Naive thymus-derived CD4-positive, alpha-beta T cell (primary cell): Measurements from ENCODE around the gene TAF6L. TPM values are rescaled to one million over a fixed set of nuclear protein-coding genes. Genes with fewer than 3 reads are reported as not detected.

Experiments
- ATAC-seq: fragments of 150-1000 bp; cut with Tn5 transposase; 2 replicates; pipeline ENCODE4 v1.10.0; 2021; ENCODE audit warnings: mild to moderate bottlenecking, moderate library complexity
- CTCF ChIA-PET: fragments of 350-600 bp; sonication (Branson Sonifier 250); formaldehyde crosslinking; loops from one replicate; lab custom pipeline; 2021; ENCODE audit warnings: antibody characterized with exemption; lab: Charles Lee
- POLR2A ChIA-PET: fragments of 350-600 bp; sonication (Branson Sonifier 250); formaldehyde crosslinking; loops from one replicate; lab custom pipeline; 2021; ENCODE audit warnings: antibody characterized with exemption, inconsistent platforms; lab: Charles Lee
- DNase-seq, 9 donors: peaks; one replicate each; pipeline versions ENCODE4 v3.0.0 to v3.0.0-alpha.2; 2020 to 2022; ENCODE audit warnings: mixed read lengths in 1 of 9
- H3K27ac ChIP-seq: one replicate; pipeline ENCODE4 v1.7.0; 2013; ENCODE audit warnings: mild to moderate bottlenecking, low read depth, low read length, moderate library complexity
- H3K27me3 ChIP-seq, 2 donors: one replicate each; pipeline ENCODE4 v1.7.0; 2013; ENCODE audit warnings: low read length in 2 of 2, mild to moderate bottlenecking in 2 of 2, moderate library complexity in 2 of 2; ENCODE audit not compliant: control insufficient read depth in 2 of 2, insufficient read depth in 2 of 2
- H3K36me3 ChIP-seq, 3 experiments: 1 replicate in 2 of 3; 2 replicates in 1 of 3; pipeline ENCODE4 v1.7.0; 2013; ENCODE audit warnings: low read length in 3 of 3, mild to moderate bottlenecking in 3 of 3, moderate library complexity in 1 of 3; ENCODE audit not compliant: insufficient read depth in 3 of 3, control insufficient read depth in 2 of 3
- H3K4me1 ChIP-seq, 2 donors: one replicate each; pipeline ENCODE4 v1.7.0; 2013; ENCODE audit warnings: low read length in 2 of 2, mild to moderate bottlenecking in 2 of 2, moderate library complexity in 1 of 2; ENCODE audit not compliant: control insufficient read depth in 2 of 2, insufficient read depth in 2 of 2
- H3K4me3 ChIP-seq: 2 replicates; pipeline ENCODE4 v1.7.0; 2013; ENCODE audit warnings: mild to moderate bottlenecking, low read length
- H3K9me3 ChIP-seq, 3 experiments: 1 replicate in 2 of 3; 2 replicates in 1 of 3; pipeline ENCODE4 v1.7.0; 2013; ENCODE audit warnings: low read length in 3 of 3; ENCODE audit not compliant: control insufficient read depth in 2 of 3
- H3K27ac Mint-ChIP-seq, 9 donors: one replicate each; pipeline ENCODE4 v1.8.0; 2020 to 2022; ENCODE audit warnings: mixed read lengths in 9 of 9, mild to moderate bottlenecking in 8 of 9, moderate library complexity in 5 of 9, inconsistent platforms in 2 of 9
- H3K27me3 Mint-ChIP-seq, 5 donors: one replicate each; pipeline ENCODE4 v1.8.0; 2021 to 2022; ENCODE audit warnings: mixed read lengths in 5 of 5, mild to moderate bottlenecking in 1 of 5
- H3K36me3 Mint-ChIP-seq, 5 donors: one replicate each; pipeline ENCODE4 v1.8.0; 2020 to 2022; ENCODE audit warnings: mixed read lengths in 5 of 5, mild to moderate bottlenecking in 3 of 5, inconsistent platforms in 1 of 5
- H3K4me1 Mint-ChIP-seq, 7 donors: one replicate each; pipeline ENCODE4 v1.8.0; 2020 to 2022; ENCODE audit warnings: mixed read lengths in 7 of 7, mild to moderate bottlenecking in 3 of 7, inconsistent platforms in 1 of 7
- H3K4me3 Mint-ChIP-seq, 10 donors: one replicate each; pipeline ENCODE4 v1.8.0; 2020 to 2022; ENCODE audit warnings: mild to moderate bottlenecking in 10 of 10, mixed read lengths in 10 of 10, moderate library complexity in 6 of 10, inconsistent platforms in 2 of 10
- H3K9me3 Mint-ChIP-seq, 11 donors: one replicate each; pipeline ENCODE4 v1.8.0; 2020 to 2022; ENCODE audit warnings: mixed read lengths in 11 of 11, mild to moderate bottlenecking in 4 of 11, inconsistent platforms in 1 of 11, moderate library complexity in 1 of 11
- intact Hi-C, 2 donors: fragments of 100-400 bp; cut with micrococcal nuclease; formaldehyde crosslinking; loops; one replicate each; pipeline ENCODE4 v1.15.1; 2023
- polyA plus RNA-seq, 2 donors: library from polyadenylated mRNA; unstranded; fragments of 300-500 nt; fragmentation: Illumina TruSeq; gene quantifications; one replicate each; pipeline ENCODE4 v1.2.3, GENCODE V29; 2021
- total RNA-seq, 6 experiments: library from RNA in 5 of 6; stranded (reverse) in 5 of 6; gene quantifications; 1 replicate in 5 of 6; 2 replicates in 1 of 6; pipeline ENCODE4 v1.2.3 and lab custom pipeline; 2021 to 2026

TAF6L gene, protein sequence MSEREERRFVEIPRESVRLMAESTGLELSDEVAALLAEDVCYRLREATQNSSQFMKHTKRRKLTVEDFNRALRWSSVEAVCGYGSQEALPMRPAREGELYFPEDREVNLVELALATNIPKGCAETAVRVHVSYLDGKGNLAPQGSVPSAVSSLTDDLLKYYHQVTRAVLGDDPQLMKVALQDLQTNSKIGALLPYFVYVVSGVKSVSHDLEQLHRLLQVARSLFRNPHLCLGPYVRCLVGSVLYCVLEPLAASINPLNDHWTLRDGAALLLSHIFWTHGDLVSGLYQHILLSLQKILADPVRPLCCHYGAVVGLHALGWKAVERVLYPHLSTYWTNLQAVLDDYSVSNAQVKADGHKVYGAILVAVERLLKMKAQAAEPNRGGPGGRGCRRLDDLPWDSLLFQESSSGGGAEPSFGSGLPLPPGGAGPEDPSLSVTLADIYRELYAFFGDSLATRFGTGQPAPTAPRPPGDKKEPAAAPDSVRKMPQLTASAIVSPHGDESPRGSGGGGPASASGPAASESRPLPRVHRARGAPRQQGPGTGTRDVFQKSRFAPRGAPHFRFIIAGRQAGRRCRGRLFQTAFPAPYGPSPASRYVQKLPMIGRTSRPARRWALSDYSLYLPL
- total RNA-seq (10 to 100 TPM; 13.1 to 34.9 (median 24.1) TPM), polyA plus RNA-seq (10 to 100 TPM in 1 of 2 donors, 1 to 10 TPM in 1; 8.4 to 13.9 TPM), total RNA-seq (lab: John Stamatoyannopoulos, UW) (17.2 reads per million, percentile 47 among the genes with 10 or more reads in this experiment)

DNA sequence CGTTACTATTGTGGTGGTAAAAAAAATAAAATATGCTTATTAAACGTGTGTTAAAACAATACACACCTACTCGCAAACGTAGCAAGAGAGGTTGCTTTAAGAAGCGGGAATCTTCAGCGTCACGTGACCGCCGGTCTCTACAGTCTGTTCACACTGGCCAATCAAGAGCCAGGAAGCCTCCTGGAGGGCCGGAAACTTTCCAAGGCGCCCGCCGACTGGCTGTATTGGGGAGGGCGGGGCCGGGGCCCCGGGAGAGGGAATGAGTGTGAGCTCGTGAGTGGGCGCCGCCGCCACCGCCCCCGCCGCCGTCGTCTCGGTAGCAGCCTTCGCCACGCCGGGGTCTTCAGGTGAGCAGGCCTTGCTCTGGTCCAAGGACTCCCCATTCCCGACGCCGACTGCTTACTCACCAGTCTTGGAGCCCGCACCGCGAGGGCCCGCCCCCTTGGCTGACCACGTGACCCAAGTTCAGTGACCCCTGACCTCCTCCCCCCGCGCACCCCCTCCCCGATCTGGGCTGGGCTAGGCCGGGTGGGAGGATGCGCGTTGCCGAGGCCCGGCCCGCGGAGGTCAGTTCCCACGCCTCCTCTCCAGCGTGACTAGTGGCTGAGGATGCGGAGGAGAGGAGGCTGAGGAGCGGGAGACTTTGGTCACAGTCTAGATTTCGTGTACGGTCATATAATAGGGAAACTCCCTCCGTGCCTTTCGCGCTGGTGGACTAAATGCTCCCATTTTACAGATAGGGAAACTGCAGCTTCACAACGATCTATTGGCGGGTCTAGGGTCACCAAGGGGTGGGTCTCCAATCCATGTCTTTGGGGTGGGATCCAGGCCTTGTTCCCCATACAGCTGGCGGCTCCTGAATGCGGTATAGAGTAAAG lies at the start of gene TAF6L:
Gene TAF6L, plus strand, starts transcription at position 253 of the 878 bp plus-strand sequence. CDS start 4,388 bp downstream, outside the sequence.
- CTCF ChIA-PET: interaction anchor here (0.6 to 2.2 kb wide), 4 partner anchors 9 to 85 kb away, joined by 3 to 10 read pairs (median 5); no protein-coding TSS in a partner anchor
- peaks cover 0 to 26% (median 0%) of the 10 kb centered on the region in 3 experiments for H3K36me3 ChIP-seq
- H3K27me3 Mint-ChIP-seq: no peaks in the 10 kb centered on the region

DNA sequence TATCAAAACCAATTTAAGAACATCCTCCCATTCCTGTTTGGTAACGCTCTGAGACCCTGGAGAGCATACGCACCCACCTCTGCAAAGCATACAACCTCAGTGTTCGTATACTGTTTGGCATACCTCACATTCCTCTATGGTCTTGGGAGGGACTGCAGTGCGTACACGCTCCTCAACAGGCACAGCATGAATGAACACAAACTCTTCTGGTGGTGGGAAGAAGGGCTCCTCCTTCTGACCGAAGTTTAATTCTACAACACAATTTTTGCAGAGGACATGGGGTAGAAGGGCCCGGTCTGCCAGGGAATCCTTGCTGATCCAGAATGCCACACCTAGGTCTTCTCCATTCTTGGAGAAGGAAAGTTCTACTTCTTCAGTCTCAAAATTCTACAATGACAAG lies 49.2 kb upstream of the TAF6L start:
- H3K27me3 ChIP-seq: no peaks in the 10 kb centered on the region
- DNase-seq: no peak
- no peaks in the 10 kb centered on the region for H3K9me3 ChIP-seq
- peaks cover 44 to 76% (median 54%) of the 10 kb centered on the region in 3 experiments for H3K36me3 ChIP-seq
- peaks cover 0 to 68% (median 57%) of the 10 kb centered on the region in 5 donors for H3K36me3 Mint-ChIP-seq
- peak overlapping the region in 1 of 10 donors; percentile 13 for H3K4me3 Mint-ChIP-seq
- peaks cover 30 to 75% (median 66%) of the 10 kb centered on the region in 7 donors for H3K4me1 Mint-ChIP-seq
- ChIA-PET POLR2A (interaction anchor here (17.5 kb wide), 1 partner anchor 11 kb away, joined by 347 read pairs; the partner anchor contains the start of genes BSCL2 and GNG3), CTCF (no interaction called here)
- ATAC-seq: no peak
- no peak overlapping the region for H3K4me3 ChIP-seq
- intact Hi-C loops: no loop called here
- no peak overlapping the region for H3K27ac ChIP-seq
- H3K27me3 Mint-ChIP-seq: no peaks in the 10 kb centered on the region
- peaks cover 0 to 4% (median 0%) of the 10 kb centered on the region in 11 donors for H3K9me3 Mint-ChIP-seq
- H3K27ac Mint-ChIP-seq: peak overlapping the region in 4 of 9 donors; percentile 18 to 57 (median 30)
- peaks cover 24 to 25% of the 10 kb centered on the region in 2 donors for H3K4me1 ChIP-seq

More for the DNA sequence above, at the start of gene TAF6L:
- H3K9me3 ChIP-seq: no peaks in the 10 kb centered on the region
- H3K4me1 ChIP-seq: peaks cover 10 to 13% of the 10 kb centered on the region in 2 donors
- DNase-seq (peak; percentile 80 to 98 (median 82)), ATAC-seq (peak; percentile 92)
- H3K27me3 ChIP-seq: no peaks in the 10 kb centered on the region
- POLR2A ChIA-PET: interaction anchor here (0.7 to 7.7 kb wide), 27 partner anchors 9 to 179 kb away, joined by 3 to 74 read pairs (median 6); partner anchors contain the start of genes C11orf98, CSKMT, HNRNPUL2 and INTS5
- H3K27ac Mint-ChIP-seq: peak within 1 kb of the TSS; percentile 89 to 97 (median 94)
- peak within 1 kb of the TSS; percentile 82 for H3K27ac ChIP-seq
- H3K9me3 Mint-ChIP-seq: no peaks in the 10 kb centered on the region
- peaks cover 0 to 15% (median 6%) of the 10 kb centered on the region in 5 donors for H3K36me3 Mint-ChIP-seq
- intact Hi-C loops: loop anchor here (1.0 kb wide), 10 partner anchors 10 to 180 kb away; partner anchors contain the start of genes POLR2G (in 2 of the 2), WDR74 (in 2 of the 2), ZBTB3 (in 2 of the 2) and HNRNPUL2 (in 1 of the 2)
- H3K4me3 ChIP-seq: peak within 1 kb of the TSS; percentile 66
- peaks cover 17 to 37% (median 27%) of the 10 kb centered on the region in 7 donors for H3K4me1 Mint-ChIP-seq
- H3K4me3 Mint-ChIP-seq: peak within 1 kb of the TSS; percentile 88 to 98 (median 94)

DNA sequence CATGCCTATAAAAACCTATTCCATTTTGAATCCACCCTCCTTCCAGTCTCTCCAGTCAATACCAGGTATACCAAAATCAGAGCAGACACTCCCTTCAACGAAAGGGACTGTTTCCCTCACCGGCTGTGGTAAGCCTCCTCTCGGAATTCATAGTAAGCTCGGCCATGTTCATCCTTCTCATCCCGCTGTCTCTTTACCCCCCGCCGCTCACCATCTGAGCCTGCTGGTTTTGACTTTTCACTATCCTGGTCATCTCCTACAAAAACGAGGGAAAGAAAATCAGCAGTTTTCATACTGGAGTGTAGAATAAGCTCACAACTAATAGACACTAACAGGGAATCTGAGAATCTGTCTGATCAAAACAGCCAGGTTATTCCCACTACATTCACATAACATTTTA lies 47.0 kb upstream of the TAF6L start:
- Mint-ChIP-seq H3K4me3 (peak overlapping the region; percentile 91 to 99 (median 96)), H3K4me1 (peaks cover 23 to 71% (median 62%) of the 10 kb centered on the region in 7 donors), H3K27me3 (peaks cover 0 to 2% (median 0%) of the 10 kb centered on the region in 5 donors), H3K36me3 (peaks cover 0 to 60% (median 44%) of the 10 kb centered on the region in 5 donors), H3K27ac (peak overlapping the region in 7 of 9 donors; percentile 18 to 97 (median 64)), H3K9me3 (peaks cover 0 to 8% (median 0%) of the 10 kb centered on the region in 11 donors)
- CTCF ChIA-PET: interaction anchor here (1.1 to 1.5 kb wide), 2 partner anchors 133 to 138 kb away, joined by 3 read pairs; partner anchors contain the start of gene TUT1
- H3K27me3 ChIP-seq: no peaks in the 10 kb centered on the region
- peak overlapping the region; percentile 92 for H3K27ac ChIP-seq
- H3K9me3 ChIP-seq: no peaks in the 10 kb centered on the region
- DNase-seq: no peak
- H3K4me3 ChIP-seq: no peak overlapping the region
- ATAC-seq: no peak
- peaks cover 30 to 58% (median 44%) of the 10 kb centered on the region in 3 experiments for H3K36me3 ChIP-seq
- H3K4me1 ChIP-seq: peaks cover 25 to 28% of the 10 kb centered on the region in 2 donors
- POLR2A ChIA-PET: interaction anchor here (0.6 to 17.5 kb wide), 15 partner anchors 13 to 171 kb away, joined by 3 to 347 read pairs (median 4); partner anchors contain the start of genes B3GAT3, BSCL2, GNG3 and POLR2G
- intact Hi-C loops: no loop called here

DNA sequence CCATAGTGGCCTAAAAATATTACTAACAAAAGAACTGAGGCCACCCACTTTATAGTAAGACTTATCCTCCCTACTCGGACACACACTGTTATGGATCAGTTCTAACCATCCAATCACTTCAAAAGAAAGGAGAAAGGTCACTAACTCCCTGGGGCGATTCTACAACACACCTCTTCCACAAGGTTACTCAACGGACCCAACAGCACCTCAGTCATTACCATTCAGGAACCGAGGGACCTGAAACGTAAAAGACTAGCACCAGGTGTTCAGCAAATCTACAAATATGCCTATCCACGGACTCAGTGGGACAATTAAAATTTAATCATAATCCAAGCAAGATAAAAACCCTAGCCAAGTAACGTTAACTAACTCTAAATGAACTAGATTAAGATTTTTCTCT lies 45.5 kb upstream of the TAF6L start:
- H3K36me3 Mint-ChIP-seq: peaks cover 0 to 52% (median 38%) of the 10 kb centered on the region in 5 donors
- Histone ChIP-seq H3K9me3 (no peaks in the 10 kb centered on the region), H3K27ac (peak overlapping the region; percentile 92), H3K4me1 (peaks cover 36% of the 10 kb centered on the region in 2 donors), H3K27me3 (no peaks in the 10 kb centered on the region), H3K36me3 (peaks cover 23 to 43% (median 31%) of the 10 kb centered on the region in 3 experiments), H3K4me3 (peak overlapping the region; percentile 87)
- H3K9me3 Mint-ChIP-seq: peaks cover 0 to 8% (median 0%) of the 10 kb centered on the region in 11 donors
- DNase-seq (no peak), ATAC-seq (no peak)
- intact Hi-C loops: loop anchor here (2.0 to 5.0 kb wide), 5 partner anchors 47 to 1113 kb away; partner anchors contain the start of genes FEN1 (in 1 of the 2), MARK2 (in 1 of the 2), NXF1 (in 1 of the 2) and TMEM258 (in 1 of the 2)
- POLR2A ChIA-PET: interaction anchor here (0.5 to 17.5 kb wide), 18 partner anchors 9 to 227 kb away, joined by 3 to 347 read pairs (median 14); partner anchors contain the start of genes BSCL2, C11orf98, CSKMT and GNG3
- H3K27me3 Mint-ChIP-seq: peaks cover 0 to 2% (median 0%) of the 10 kb centered on the region in 5 donors
- H3K27ac Mint-ChIP-seq: peak overlapping the region; percentile 84 to 99 (median 91)
- H3K4me3 Mint-ChIP-seq: peak overlapping the region; percentile 91 to 99 (median 96)
- CTCF ChIA-PET: interaction anchor here (0.8 kb wide), 1 partner anchor 83 kb away, joined by 3 read pairs; no protein-coding TSS in a partner anchor
- H3K4me1 Mint-ChIP-seq: peaks cover 23 to 71% (median 60%) of the 10 kb centered on the region in 7 donors
